A673 (cell line): ENCODE measurements around the gene TMOD3.

Source experiments
- EZH2 ChIP-seq: fragments of 200-600 bp; sonication (generic); IDR thresholded peaks from 2 replicates; pipeline ENCODE4 v1.6.1; 2017; ENCODE audit warnings: borderline replicate concordance, low read depth, mild to moderate bottlenecking, mixed read lengths, antibody characterized with exemption, low read length; ENCODE audit not compliant: poor library complexity, severe bottlenecking
- TF ChIP-seq, protein P1 (sequence below): fragments of 300-800, 200-600 bp; sonication (generic); conservative IDR thresholded peaks from 2 replicates; pipeline ENCODE4 v1.5.1; 2017; ENCODE audit warnings: low read depth, mild to moderate bottlenecking, antibody characterized with exemption, low read length, moderate library complexity, mixed read lengths

DNA sequence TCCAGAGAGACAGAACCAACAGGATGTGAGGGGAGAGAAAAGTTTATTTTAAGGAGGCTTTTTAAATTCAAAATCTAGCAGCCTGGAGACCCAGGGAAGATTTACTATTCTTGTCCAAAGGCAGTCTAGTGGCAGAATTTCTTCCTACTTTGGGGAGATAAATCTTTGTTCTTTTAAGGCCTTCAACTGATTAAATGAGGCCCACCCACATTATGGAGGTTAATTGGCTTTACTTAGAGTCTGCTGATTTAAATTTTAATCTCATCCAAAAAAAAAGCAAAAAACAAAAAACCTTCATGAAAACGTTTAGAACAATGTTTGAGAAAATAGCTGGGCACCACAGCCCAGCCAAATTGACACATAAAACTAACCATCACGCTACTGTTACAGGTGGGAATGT lies 41.3 kb downstream of the TMOD3 start:
- TF ChIP-seq, protein P1, sequence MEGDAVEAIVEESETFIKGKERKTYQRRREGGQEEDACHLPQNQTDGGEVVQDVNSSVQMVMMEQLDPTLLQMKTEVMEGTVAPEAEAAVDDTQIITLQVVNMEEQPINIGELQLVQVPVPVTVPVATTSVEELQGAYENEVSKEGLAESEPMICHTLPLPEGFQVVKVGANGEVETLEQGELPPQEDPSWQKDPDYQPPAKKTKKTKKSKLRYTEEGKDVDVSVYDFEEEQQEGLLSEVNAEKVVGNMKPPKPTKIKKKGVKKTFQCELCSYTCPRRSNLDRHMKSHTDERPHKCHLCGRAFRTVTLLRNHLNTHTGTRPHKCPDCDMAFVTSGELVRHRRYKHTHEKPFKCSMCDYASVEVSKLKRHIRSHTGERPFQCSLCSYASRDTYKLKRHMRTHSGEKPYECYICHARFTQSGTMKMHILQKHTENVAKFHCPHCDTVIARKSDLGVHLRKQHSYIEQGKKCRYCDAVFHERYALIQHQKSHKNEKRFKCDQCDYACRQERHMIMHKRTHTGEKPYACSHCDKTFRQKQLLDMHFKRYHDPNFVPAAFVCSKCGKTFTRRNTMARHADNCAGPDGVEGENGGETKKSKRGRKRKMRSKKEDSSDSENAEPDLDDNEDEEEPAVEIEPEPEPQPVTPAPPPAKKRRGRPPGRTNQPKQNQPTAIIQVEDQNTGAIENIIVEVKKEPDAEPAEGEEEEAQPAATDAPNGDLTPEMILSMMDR, result no peak
- no peak for TF ChIP-seq EZH2
